Measurements from ENCODE around the gene MPC2. TPM values are rescaled to one million over a fixed set of nuclear protein-coding genes. Genes with fewer than 3 reads are reported as not detected.

MPC2 gene
- total RNA-seq (2021), result 32.9 and 33.8 TPM in 2 replicates
- long read RNA-seq, transcript MPC2-202 (5 exons, 2,177 nt), result major isoform, 40 of 46 reads
- long read RNA-seq, partial matches to known transcripts, result 0 of 46 reads
- long read RNA-seq, other reads (novel, unspliced or antisense), result 3 of 46 reads

DNA sequence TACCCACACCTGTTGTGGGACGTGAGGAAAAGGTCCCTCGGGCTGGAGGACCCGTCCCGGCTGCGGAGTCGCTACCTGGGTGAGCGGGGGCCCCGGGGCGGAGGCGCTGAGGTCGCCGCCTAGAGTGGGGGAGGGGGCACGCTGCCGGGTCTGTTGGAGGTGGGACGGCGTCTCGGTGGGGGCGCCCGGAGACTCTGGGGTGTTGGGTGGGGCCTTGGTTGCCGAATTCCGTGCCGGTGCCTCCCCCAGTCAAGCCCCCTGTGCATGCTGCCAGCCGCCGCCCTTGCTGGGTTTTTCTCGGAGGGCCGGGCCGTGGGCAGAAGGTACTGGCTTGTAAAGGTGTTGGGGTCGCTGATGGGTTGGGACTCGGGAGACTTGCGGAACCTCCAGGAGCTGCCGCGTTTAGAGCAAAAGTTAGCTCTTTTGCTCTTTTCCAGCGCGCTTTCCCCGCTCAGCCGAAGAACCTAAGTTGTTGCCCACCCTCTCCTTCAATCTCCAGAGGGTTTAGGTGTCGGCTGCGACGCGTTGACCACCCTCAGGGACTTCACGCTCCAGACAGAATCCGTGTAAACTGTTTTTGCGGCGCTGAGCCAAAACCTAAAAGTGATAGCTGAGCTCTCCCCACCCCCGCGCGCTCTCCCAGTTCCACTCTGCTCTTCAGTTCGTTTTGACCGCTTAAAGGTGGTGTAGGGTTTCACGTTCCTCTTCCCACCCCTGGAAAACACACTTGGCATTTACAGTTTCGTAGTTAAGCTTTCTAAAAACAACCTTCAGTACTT is at the start of gene MPC2:
Gene MPC2 (minus strand): TSS at position 143 of the 779 bp plus-strand sequence. CDS start 1,231 bp downstream, outside the sequence.
- Histone ChIP-seq H4K20me1 (ENCODE audit: control insufficient read depth, insufficient read depth, insufficient read length) (no peaks in the 10 kb centered on the region), H3K79me1 (ENCODE audit: insufficient read depth, low read depth, low read length, poor library complexity, severe bottlenecking) (no peaks in the 10 kb centered on the region), H4K8ac (replicated peaks; ENCODE audit: insufficient read length, low read depth, low read length) (no peak within 1 kb of the TSS), H3K14ac (ENCODE audit: insufficient read depth, low read length) (peak within 1 kb of the TSS; percentile 92), H4K91ac (ENCODE audit: insufficient read length, low read depth, low read length) (no peak within 1 kb of the TSS), H2BK15ac (ENCODE audit: low read depth, low read length) (no peak within 1 kb of the TSS), H2BK12ac (ENCODE audit: insufficient read length, low read depth, low read length) (no peak within 1 kb of the TSS), H3K23ac (ENCODE audit: insufficient read length, low read depth, low read length) (no peak within 1 kb of the TSS), H3K4me1 (ENCODE audit: insufficient read depth, low read length) (0 out of 2 replicates have a peak, but pooled peaks cover 3% of the 10 kb centered on the region), H3K9me3 (ENCODE audit: control insufficient read depth, low read depth, low read length) (no peaks in the 10 kb centered on the region), H2AFZ (ENCODE audit: low read length) (peak within 1 kb of the TSS; percentile 82), H3K18ac (ENCODE audit: insufficient read length, low read depth, low read length) (peak within 1 kb of the TSS; percentile 98), H2BK5ac (ENCODE audit: insufficient read length, low read length) (no peak within 1 kb of the TSS), H3K79me2 (ENCODE audit: insufficient read depth, low read length) (peaks cover 7% of the 10 kb centered on the region; the same call in 1 of the 2 replicates), H2AK5ac (ENCODE audit: insufficient read length, low read length) (no peak within 1 kb of the TSS), H3K27ac (ENCODE audit: insufficient read length, low read depth, low read length) (peak within 1 kb of the TSS; percentile 52), H4K5ac (ENCODE audit: insufficient read length, low read depth, low read length) (peak within 1 kb of the TSS; percentile 29), H3K9ac (ENCODE audit: extremely low read depth, insufficient read length, low read length) (peak within 1 kb of the TSS; percentile 94), H3T11ph (ENCODE audit: low read length) (peak within 1 kb of the TSS; percentile 84), H2BK120ac (ENCODE audit: low read depth, low read length, poor library complexity, severe bottlenecking) (no peak within 1 kb of the TSS), H3K27me3 (ENCODE audit: insufficient read depth, low read length) (no peaks in the 10 kb centered on the region), H3K4me2 (ENCODE audit: insufficient read depth, insufficient read length, low read length) (peak within 1 kb of the TSS; percentile 87), H3K56ac (ENCODE audit: insufficient read length, low read depth, low read length) (peak within 1 kb of the TSS; percentile 2), H3K23me2 (ENCODE audit: insufficient read length, low read depth, low read length, poor library complexity, severe bottlenecking) (peaks cover 11% of the 10 kb centered on the region), H2BK20ac (ENCODE audit: low read depth, low read length, poor library complexity, severe bottlenecking) (no peak within 1 kb of the TSS), H3K4ac (ENCODE audit: low read depth, low read length) (no peak within 1 kb of the TSS; the same call in 1 of the 2 replicates)
- DNase-seq, result peak; percentile 59
- peaks cover 0 to 3% of the 10 kb centered on the region in 2 experiments; a peak in 1 of 5 replicates for H3K9me3 Mint-ChIP-seq
- no peaks in the 10 kb centered on the region for H3K27me3 Mint-ChIP-seq (ENCODE audit: low read depth)
- peaks cover 19 to 24% of the 10 kb centered on the region in 2 experiments for H3K4me1 Mint-ChIP-seq
- peak within 1 kb of the TSS; percentile 88 to 97 for H3K4me3 Mint-ChIP-seq
- H3K36me3 Mint-ChIP-seq (ENCODE audit: insufficient read depth in 1 of 3, low read depth in 3 of 3), result peaks cover 0 to 8% (median 3%) of the 10 kb centered on the region in 3 experiments; a peak in 4 of 7 replicates
- TF ChIP-seq, protein P1, sequence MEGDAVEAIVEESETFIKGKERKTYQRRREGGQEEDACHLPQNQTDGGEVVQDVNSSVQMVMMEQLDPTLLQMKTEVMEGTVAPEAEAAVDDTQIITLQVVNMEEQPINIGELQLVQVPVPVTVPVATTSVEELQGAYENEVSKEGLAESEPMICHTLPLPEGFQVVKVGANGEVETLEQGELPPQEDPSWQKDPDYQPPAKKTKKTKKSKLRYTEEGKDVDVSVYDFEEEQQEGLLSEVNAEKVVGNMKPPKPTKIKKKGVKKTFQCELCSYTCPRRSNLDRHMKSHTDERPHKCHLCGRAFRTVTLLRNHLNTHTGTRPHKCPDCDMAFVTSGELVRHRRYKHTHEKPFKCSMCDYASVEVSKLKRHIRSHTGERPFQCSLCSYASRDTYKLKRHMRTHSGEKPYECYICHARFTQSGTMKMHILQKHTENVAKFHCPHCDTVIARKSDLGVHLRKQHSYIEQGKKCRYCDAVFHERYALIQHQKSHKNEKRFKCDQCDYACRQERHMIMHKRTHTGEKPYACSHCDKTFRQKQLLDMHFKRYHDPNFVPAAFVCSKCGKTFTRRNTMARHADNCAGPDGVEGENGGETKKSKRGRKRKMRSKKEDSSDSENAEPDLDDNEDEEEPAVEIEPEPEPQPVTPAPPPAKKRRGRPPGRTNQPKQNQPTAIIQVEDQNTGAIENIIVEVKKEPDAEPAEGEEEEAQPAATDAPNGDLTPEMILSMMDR (conservative IDR thresholded peaks at IDR 0.05), result no peak
- peak within 1 kb of the TSS; percentile 100 for H3K27ac Mint-ChIP-seq
- no CpG with 5 or more reads among the region's 51 CpGs for WGBS (ENCODE audit: extremely low coverage, insufficient read length, low lambda C conversion rate)

All from H9 (cell line).